HG03521 (cell line): Measurements from ENCODE around the gene EPG5.
"Not testable (repeated sequence)": the region's sequence is repeated elsewhere in the genome, so short reads cannot be mapped to it uniquely, and the experiment has no call there.

Source experiments
- ATAC-seq: cut with Tn5 transposase; IDR thresholded peaks from one replicate; pipeline ENCODE4 v1.9.1; 2021; ENCODE audit warnings: mild to moderate bottlenecking, moderate library complexity; ENCODE audit not compliant: unreplicated experiment

The EPG5 gene

DNA sequence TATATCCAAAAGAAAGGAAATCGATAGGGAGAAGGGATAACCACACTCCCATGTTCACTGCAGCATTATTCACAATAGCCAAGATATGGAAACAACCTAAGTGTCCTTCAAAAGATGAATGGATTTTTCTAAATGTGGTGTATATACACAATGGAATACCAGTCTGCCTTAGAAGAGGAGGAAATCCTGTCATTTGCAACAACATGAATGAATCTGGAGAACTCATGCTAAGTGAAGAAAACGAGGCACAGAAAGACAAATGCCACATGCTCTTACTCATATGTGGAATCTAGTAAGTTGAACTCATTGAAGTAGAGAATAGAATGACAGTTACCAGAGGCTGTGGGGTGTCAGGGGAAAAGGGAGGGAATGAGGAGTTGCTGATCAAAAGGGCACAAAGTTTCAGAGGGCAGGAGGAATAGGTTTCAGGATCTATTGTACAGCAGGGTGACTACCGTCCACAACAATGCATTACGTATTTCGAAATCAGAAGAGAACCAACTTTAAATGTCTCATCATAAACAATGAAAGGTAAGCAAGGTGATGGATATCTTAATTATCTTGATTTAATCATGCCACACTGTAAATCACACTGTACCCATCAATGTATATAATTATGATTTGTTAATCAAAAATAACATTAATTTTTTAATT, 95.6 kb downstream of the EPG5 start:
- ATAC-seq: no peak

DNA sequence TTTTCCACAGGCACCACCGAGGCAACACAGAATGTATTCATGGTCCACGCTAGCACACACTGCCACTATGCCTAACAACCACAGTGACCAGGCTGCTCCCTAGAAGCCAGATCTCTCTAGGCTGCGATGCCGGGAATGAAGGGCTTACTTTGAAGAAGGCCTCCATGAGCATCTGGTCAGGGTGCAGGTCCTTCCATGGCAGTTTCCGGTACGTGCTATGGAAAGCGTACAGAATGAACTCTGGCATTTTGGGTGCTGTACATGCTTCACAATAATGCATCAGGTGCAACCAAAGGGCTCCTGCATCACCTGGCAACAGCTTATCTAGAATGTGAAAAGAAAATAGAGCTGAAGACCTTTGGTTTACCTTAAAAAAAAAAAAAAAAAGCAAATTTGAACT, 96.7 kb downstream of the EPG5 start:
- no peak for ATAC-seq

DNA sequence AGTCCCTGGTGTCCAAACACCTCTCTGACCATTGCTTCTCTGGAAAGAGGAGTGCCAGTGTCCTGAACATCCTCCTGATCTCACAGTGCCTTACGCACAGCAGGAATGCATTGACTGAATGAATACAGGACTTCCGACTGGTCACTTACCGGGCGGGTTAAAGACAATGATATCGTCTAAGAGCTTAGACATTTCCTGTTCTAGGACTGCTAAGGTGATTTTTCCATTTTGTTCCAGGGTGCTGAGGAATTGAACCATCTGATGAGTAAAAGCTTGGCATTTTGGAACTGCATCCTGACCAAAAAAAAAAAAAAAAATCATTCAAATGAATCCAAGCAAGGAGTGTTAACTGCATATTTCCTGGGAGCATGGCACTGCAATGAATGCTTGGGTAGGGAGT, 101.7 kb downstream of the EPG5 start:
- no peak for ATAC-seq

DNA sequence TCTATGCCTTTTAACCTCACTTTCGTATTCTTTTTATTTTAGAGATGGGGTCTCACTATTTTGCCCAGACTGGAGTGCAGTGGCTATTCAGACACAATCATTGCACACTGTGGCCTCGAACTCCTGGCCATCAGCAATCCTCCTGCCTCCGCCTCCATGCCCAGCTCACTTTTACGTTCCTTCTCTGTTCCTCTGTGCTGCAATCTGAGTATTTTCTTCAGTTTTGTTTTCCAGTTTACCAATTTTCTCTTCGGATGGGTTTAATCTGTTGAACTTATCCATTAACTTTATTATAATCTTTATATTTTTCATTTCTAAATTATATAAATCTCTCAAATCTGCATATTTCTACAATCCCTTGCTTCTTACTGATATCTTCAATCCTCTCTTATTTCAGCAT, 103.0 kb downstream of the EPG5 start:
- ATAC-seq: no peak

DNA sequence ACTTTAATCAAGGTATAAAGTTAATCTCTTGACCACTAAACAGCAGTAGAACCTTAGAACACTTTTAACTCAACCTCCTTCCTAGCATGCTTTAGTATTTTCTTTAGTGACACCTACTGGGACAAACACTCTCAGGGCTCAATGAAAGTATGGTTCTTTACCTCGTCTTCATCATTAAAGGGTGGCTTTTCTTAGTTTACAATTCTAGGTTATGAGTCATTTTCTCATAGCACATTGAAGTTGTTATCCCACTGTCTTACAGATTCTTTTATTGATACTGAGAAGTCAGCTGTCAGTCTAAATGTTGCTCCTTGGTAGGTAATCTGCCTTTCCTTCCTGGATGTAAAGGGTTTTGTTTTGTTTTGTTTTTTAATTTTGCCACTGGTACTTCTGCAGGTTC, 103.7 kb downstream of the EPG5 start:
- ATAC-seq: no peak

DNA sequence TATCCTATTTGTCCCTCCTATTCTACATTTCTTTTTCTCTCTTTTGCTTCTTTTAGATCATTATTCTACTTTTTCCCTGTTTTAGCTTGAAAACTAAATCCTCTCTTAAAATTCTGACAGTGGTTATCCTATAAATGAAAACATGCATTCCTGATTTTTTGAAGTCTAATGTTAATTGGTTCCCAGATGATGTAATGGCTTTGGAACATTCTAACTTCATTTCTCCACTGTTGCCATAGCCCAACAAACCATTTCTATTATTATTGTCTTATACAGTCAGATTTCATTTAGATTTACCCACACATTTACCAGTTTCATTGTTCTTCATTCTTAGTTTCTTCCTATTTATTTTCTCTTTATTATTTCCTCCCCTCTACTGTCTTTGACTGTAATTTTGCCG, 105.2 kb downstream of the EPG5 start:
- no peak for ATAC-seq

DNA sequence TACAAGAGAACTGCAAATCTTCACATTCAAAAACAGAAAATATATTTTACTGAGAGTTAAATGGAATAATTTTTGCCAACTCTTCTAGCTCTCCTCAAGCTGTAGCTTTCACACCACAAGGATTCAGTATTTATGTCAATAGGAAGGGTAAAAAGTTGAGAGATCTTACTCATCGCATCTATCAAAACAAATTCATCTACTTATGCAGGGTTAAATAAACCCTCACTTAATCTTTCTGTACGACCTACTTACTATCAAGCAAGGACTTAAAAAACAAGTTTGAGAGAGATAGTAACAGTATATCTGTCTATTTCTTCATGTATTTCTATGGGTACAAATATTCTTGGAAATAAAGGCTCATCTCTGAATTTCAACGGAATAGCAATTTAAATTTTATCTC, 106.2 kb downstream of the EPG5 start:
- no peak for ATAC-seq

DNA sequence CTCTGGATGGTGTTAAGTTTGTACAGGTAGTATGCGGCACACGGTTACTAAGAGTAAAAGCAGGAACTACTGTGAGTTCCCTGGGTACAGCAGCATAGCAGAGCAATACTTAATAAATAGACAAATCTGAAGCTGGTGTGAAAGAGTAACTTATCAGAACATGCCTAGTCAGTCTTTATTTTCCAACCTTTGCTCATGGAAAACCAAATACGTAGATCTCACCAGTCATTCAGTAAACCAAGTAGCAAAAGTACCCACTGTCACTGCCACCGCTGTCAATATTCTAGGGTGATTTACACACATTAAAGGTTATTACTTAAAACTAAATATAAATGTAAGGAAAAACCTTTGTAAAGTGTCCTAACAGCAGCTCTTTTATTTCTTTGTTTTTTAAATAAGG, 106.6 kb downstream of the EPG5 start:
- ATAC-seq: no peak

DNA sequence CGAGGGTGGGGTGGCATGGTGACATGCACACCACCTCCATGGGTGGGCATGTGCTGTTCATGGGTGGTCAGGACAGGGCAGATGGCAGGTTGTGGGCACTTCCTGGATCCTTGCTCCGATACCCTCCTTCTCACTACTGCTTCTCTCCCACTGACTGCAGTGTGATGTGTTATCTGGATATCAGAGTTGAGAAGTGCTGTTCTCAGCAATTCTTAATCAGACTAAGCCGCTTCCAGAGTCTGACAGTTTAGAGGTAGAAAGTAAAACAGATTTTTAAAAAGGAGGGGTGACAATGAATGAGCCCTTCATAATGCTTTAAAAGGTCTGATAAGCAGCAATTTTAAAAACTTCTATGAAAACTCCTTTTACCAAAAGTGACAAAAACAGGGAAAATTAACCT, 107.8 kb downstream of the EPG5 start:
- no peak for ATAC-seq

DNA sequence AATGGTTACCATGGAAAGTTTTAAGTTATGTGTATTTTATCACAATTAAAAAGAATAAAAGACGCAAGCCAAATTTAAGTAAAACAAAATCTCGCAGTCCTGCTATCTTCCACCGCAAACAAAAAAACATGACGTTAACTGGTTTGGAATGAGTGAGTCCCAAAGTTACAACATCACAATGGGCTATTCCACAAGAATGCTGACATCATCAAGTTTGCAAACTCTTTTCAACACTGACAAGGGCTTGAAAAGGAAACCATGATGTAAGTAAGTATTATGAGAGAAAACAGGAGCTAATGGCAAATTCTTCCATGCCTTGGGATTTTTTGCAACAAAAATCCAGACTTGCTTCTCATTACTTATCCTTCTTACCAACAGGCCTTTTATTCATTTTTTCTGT, 110.6 kb downstream of the EPG5 start:
- no peak for ATAC-seq

DNA sequence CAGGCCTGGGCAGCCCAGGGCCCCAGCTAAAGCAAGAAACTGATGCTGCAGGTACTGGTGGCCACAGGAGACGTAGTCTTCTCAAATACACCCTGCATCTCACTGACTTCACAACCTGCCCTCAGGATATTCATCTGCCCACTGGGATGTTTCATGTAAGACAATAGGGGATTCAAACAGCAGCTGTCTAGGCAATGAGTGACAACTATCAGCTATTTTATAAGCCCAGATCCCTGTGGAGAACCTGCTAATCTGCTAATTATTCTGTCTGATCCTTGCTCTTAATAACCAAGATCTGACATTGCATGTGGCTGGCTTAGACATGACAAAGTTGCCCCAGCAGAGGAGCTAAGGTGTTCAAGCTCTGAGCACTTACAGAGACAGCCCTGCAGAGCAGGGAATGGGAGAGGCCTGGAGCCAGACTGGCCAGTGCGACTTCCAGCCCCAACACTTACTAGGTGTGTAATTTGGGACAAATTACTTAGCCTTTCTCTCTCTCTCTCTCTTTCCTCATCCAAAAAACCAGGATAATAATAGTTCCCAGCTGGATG, 113.0 kb downstream of the EPG5 start:
- ATAC-seq: no peak

DNA sequence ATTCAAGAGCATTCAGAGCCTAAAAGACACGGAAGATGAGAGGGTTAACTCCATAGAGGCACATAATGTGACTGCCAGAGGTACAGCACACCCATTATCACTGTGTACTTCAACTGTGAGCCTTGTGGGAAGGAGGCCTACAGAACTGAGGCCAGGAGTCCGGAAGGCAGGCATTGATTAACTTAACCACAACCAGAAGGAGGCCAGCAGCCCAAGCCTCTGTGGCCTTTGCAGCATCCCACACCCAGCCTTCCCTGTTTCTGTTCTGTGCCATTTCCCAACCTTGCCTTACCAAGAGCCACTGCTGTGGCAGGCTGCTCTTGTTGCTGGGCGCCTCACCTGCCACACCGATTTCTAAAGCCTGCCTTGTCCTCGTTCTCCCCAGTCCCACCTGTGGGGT, 114.5 kb downstream of the EPG5 start:
- ATAC-seq: no peak

DNA sequence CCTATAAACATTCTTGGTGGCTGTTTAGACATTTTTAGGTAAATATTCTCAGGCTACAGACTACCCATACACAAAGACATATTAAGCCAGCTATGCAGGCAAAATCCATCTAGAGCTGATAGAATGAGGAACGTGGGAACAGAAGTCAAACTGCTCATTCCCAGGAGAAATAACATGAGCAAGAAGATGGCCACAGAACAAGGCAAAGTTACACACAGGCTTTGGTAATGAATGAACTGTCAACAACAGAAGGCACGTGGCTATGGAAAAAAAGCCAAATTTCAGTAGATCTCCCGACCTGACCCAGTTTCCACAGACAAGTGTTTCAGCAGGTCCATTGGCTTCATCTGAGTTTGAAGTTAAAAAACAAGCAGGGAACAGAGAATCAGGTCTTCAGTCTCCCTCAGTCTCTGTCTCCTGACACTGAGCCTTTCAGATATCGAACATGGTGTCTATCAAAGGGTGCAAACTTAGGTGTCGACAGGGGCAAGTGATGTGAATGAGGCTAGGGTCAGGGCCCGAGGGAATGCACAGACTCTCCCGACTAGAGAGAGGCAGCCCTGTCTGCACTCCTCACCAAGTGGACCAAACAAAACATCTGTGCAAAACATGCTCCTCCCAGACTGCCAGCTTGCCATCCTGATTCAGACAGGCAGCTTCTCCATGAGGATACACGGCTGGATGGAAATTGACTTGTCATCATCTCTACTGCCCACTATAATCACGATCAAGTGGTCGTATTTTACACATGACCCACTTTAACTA, 115.8 kb downstream of the EPG5 start:
- ATAC-seq: no peak

DNA sequence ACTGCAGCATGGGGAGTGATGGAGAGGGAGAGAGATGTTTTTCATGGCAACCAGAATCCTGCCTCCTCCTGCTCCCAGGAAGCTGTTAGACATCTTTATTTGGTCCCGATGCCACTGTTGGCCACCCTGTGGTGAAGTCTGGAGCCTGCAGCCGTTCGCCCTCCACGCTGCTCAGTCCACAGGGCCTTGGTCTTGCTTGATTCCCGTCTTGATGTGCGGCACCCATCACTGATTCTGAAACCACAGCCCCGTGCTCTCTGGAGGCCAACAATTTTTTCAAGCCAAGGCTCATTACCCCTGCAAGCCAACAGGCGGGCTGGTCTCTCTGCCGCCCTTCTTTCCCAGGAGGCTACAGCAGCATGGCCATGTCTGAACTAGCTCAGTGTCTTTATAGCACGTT, 117.1 kb downstream of the EPG5 start:
- no peak for ATAC-seq

DNA sequence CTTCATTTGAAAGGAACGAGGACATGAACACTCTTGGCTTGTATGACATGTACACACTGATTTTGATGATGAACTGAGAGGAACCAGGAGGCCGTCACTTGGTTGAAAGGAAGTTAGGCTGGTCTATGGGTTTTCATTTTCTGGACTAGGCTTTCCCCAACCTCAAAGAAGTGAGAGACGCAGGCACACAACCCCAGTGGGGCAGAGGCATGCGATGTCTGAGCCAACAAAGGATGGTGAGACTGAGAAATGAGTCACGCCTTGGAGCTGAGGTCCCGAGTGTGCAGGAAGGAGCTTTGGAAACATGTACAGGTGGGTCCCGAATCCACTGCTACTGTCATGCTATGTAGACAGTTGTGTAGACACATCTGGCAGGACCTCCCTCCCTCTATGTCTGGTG, 117.6 kb downstream of the EPG5 start:
- no peak for ATAC-seq

DNA sequence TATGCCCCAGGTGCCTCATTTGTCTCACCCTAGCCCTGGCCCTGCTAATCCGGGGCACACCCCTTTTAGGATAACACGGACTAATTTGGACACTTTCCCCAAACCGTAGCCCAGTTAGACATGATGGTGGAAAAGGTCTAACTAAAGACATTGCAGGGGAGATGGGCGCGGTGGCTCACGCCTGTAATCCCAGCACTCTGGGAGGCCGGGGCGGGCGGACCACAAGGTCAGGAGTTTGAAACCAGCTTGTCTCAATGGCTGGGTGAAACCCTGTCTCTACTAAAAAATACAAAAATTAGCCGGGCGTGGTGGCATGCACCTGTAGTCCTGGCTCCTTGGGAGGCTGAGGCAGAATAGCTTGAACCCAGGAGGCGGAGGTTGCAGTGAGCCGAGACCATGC, 118.5 kb downstream of the EPG5 start:
- not testable (repeated sequence) for ATAC-seq

DNA sequence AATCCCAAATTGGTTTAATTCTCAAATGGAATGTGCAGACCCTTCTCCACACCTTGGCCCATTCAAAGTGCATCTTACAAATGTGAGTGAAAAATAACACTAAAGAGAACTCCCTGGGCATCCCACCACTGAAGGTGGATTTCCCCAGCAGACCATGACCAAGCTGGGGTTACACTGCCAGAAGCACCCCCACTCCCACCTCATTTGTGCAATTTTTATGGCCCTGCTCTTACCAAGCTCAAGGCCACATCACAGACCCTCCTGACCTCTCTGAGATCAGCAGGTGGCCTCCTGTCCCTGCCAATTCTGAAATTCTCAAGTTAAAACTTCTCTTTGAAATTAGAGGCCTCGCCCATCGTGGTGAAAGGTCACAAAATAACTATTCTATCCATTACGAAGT, 120.0 kb downstream of the EPG5 start:
- no peak for ATAC-seq

DNA sequence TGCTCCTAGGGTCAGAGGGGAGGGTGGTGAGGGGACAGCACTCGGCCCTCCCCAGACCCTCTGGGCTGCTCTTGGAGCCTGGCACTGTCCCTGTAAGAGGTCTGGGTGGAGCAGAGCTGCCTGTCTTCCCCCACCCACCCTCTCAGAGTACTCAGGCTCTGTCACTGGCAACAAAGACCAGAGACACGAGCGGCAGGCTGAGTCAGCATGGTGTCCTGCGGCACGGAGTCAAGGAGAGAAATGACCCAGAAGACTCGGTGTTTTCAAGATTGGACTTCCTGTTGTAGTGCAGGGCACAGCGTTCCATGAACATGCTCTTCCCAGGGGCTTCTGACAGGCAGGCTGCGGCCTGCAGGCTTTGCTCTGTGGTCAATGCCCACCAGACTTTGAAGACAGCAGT, 121.7 kb downstream of the EPG5 start:
- no peak for ATAC-seq

DNA sequence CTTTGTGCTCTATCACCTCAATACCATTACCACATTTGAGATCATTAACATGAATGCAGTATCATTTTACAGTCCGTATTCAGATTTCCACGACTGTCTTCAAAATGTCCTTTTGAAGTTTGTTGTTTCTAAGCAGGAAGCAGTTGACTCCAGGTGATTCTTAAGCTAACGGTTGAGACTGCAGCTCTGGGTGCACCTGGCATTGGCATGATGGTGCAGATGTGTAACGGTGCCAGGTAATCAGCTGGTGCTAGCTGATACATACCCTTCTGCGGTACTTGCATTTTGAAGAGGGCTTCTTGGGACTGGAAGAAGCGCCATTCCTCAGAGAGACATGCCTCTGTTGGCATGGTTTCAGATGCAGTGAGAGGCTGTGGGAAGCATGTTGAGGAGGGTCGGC, 122.2 kb downstream of the EPG5 start:
- no peak for ATAC-seq

DNA sequence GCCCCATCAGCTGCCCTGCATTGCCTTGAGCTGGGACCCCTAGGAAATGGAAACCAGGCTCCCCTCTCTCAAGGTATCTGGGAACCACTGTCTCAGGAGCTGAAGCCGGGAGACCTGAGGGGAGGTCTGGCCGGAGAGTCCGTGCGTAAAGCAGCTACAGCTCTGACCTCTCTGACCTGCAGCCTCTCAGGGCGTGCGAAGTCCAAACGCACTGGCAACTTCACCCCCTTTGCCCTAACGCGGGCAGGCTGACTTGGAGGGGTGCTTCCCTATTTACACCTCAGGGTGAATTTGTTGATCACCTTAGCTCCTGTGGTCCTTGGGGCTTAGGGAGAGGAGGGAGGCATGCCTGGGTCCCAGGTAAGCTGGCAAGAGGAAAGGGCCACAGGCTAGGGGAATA, 124.1 kb downstream of the EPG5 start:
- no peak for ATAC-seq

DNA sequence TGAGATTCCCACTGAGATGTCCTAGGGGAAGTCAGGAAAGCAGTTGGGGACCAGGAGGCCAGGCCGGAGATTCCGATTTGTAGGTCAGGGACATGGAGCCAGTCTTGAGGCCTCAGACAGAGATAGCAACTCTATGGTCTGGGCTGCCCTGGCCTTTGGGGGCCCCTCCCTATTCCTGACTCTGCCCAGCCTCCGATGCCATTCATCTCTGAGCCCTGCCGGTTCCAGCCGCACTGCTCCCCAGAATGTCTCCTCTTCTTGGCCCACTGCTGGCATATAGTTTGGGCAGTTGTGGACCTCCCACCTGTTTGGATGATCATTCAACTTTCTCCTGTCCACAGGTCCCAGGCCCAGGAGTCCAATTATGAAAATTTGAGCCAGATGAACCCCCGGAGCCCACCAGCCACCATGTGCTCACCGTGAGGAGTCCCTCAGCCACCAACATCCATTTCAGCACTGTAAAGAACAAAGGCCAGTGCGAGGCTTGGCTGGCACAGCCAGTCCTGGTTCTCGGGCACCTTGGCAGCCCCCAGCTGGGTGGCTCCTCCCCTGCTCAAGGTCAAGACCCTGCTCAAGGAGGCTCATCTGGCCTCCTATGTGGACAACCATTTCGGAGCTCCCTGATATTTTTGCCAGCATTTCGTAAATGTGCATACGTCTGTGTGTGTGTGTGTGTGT, 125.2 kb downstream of the EPG5 start:
- no peak for ATAC-seq
